GM21360 (cell line): Measurements from ENCODE around the gene FOXD4L6.
A peak's percentile ranks its signal among the peaks of the same experiment; 100 is the strongest.
"Not testable (repeated sequence)": the region's sequence is repeated elsewhere in the genome, so short reads cannot be mapped to it uniquely, and the experiment has no call there.

Experiments
- ATAC-seq: cut with Tn5 transposase; IDR thresholded peaks from one replicate; pipeline ENCODE4 v1.9.1; 2021; ENCODE audit warnings: mild to moderate bottlenecking, moderate library complexity; ENCODE audit not compliant: unreplicated experiment

The FOXD4L6 gene

GRCh38 chr9:41104542-41104941 is 23.9 kb downstream of the FOXD4L6 start:
- not testable (repeated sequence) for ATAC-seq

- not testable (repeated sequence) for ATAC-seq
Measured at GRCh38 chr9:41100508-41100907, 28.0 kb downstream of the FOXD4L6 start.

GRCh38 chr9:41098759-41099158 is 29.7 kb downstream of the FOXD4L6 start:
- ATAC-seq, result not testable (repeated sequence)

GRCh38 chr9:41095060-41095459 is 33.4 kb downstream of the FOXD4L6 start:
- ATAC-seq, result peak; percentile 65

- not testable (repeated sequence) for ATAC-seq
Measured at GRCh38 chr9:41094010-41094773, 34.3 kb downstream of the FOXD4L6 start.

GRCh38 chr9:41090922-41091321 is 37.6 kb downstream of the FOXD4L6 start:
- not testable (repeated sequence) for ATAC-seq

GRCh38 chr9:41090386-41090785 is 38.1 kb downstream of the FOXD4L6 start:
- ATAC-seq, result not testable (repeated sequence)

GRCh38 chr9:41088450-41089059 is 39.9 kb downstream of the FOXD4L6 start:
- ATAC-seq, result peak; percentile 66

GRCh38 chr9:41087929-41088328 is 40.6 kb downstream of the FOXD4L6 start:
- ATAC-seq, result not testable (repeated sequence)

GRCh38 chr9:41087157-41087780 is 41.2 kb downstream of the FOXD4L6 start:
- not testable (repeated sequence) for ATAC-seq

GRCh38 chr9:41086685-41087084 is 41.8 kb downstream of the FOXD4L6 start:
- not testable (repeated sequence) for ATAC-seq

GRCh38 chr9:41086215-41086614 is 42.3 kb downstream of the FOXD4L6 start:
- not testable (repeated sequence) for ATAC-seq

GRCh38 chr9:41082358-41082757 is 46.1 kb downstream of the FOXD4L6 start:
- ATAC-seq, result not testable (repeated sequence)

- not testable (repeated sequence) for ATAC-seq
Measured at GRCh38 chr9:41079464-41079863, 49.0 kb downstream of the FOXD4L6 start.

- ATAC-seq, result not testable (repeated sequence)
Measured at GRCh38 chr9:41077586-41077985, 50.9 kb downstream of the FOXD4L6 start.
